T-helper 17 cell (primary cell): ENCODE data around the gene DEGS1. TPM values are rescaled to one million over a fixed set of nuclear protein-coding genes. Genes with fewer than 3 reads are reported as not detected.

Source experiments
- ATAC-seq: fragments of 150-1000 bp; cut with Tn5 transposase; 2 replicates; pipeline ENCODE4 v1.10.0; 2021; ENCODE audit warnings: mild to moderate bottlenecking, moderate library complexity
- DNase-seq, 3 donors: peaks; one replicate each; pipeline versions ENCODE4 v3.0.0 to v3.0.0-alpha.2; 2020 to 2021
- H3K9me3 ChIP-seq: one replicate; pipeline ENCODE4 v1.7.0; 2013; ENCODE audit warnings: low read length, mild to moderate bottlenecking; ENCODE audit not compliant: control insufficient read depth, poor library complexity, severe bottlenecking
- H3K27ac Mint-ChIP-seq: one replicate; pipeline ENCODE4 v1.8.0; 2022; ENCODE audit warnings: mild to moderate bottlenecking, moderate library complexity, mixed read lengths
- H3K27me3 Mint-ChIP-seq: one replicate; pipeline ENCODE4 v1.8.0; 2022; ENCODE audit warnings: mixed read lengths
- H3K36me3 Mint-ChIP-seq: one replicate; pipeline ENCODE4 v1.8.0; 2022; ENCODE audit warnings: low read depth, mixed read lengths
- H3K4me1 Mint-ChIP-seq: one replicate; pipeline ENCODE4 v1.8.0; 2022; ENCODE audit warnings: mild to moderate bottlenecking, mixed read lengths
- H3K4me3 Mint-ChIP-seq: one replicate; pipeline ENCODE4 v1.8.0; 2022; ENCODE audit warnings: mild to moderate bottlenecking, moderate library complexity, mixed read lengths
- total RNA-seq, 4 donors: library from RNA in 2 of 4; stranded (reverse) in 2 of 4; gene quantifications; one replicate each; pipeline ENCODE4 v1.2.3 and lab custom pipeline; 2022 to 2026

DEGS1 gene
- 10 to 100 TPM; 50.7 to 53.8 TPM for total RNA-seq
- total RNA-seq (lab: John Stamatoyannopoulos, UW), result 87.6 to 91.2 reads per million in 2 donors

DNA sequence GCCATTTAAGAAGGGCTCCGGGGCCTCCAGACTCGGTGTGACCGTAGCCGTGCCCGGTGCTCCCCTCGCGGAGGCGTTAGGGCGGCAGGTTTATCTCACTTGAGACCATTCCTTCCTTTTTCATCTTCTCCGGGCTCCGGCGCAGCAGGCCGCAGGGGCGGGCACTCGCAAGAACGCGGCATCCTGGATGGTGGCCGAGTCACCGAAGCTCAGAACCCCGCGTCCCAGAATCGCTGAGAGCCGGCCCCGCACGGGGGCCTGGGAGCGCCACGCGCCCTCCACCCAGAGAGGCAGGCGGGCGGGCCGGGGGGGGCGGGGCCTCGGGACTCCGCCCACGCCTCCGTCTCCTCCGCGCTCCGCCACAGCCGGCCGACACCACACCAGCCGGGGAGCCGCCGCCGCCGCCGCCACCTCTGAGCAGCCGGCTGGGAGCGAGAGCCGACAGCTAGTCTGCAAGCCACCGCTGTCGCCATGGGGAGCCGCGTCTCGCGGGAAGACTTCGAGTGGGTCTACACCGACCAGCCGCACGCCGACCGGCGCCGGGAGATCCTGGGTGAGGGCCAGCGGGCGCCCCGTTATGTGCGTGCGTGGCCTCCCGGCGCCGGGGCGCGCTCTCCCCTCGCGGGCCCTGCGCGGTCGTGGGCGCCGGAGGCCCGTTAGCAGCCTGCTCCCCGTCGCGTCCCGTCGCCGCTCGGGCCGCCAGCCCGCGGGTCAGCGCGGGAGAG lies at the start of gene DEGS1:
DEGS1 (plus strand) TSS at position 375 of the 725 bp plus-strand sequence; CDS start at position 472, 97 bp downstream.
- Mint-ChIP-seq H3K4me3 (peak within 1 kb of the TSS; percentile 92), H3K4me1 (peaks cover 34% of the 10 kb centered on the region), H3K27me3 (no peaks in the 10 kb centered on the region), H3K27ac (peak within 1 kb of the TSS; percentile 100), H3K36me3 (peaks cover 3% of the 10 kb centered on the region)
- no peaks in the 10 kb centered on the region for H3K9me3 ChIP-seq
- ATAC-seq, result peak; percentile 82
- DNase-seq, result peak; percentile 78 to 85 (median 80)

- H3K27me3 Mint-ChIP-seq, result no peaks in the 10 kb centered on the region
- peaks cover 2% of the 10 kb centered on the region for H3K36me3 Mint-ChIP-seq
- no peak overlapping the region for H3K4me3 Mint-ChIP-seq
- H3K4me1 Mint-ChIP-seq, result no peaks in the 10 kb centered on the region
- DNase-seq, result no peak
- ATAC-seq, result no peak
- H3K27ac Mint-ChIP-seq, result no peak overlapping the region
- no peaks in the 10 kb centered on the region for H3K9me3 ChIP-seq
These were observed 49.2 kb upstream of the DEGS1 start for GRCh38 chr1:224133741-224134299.

DNA sequence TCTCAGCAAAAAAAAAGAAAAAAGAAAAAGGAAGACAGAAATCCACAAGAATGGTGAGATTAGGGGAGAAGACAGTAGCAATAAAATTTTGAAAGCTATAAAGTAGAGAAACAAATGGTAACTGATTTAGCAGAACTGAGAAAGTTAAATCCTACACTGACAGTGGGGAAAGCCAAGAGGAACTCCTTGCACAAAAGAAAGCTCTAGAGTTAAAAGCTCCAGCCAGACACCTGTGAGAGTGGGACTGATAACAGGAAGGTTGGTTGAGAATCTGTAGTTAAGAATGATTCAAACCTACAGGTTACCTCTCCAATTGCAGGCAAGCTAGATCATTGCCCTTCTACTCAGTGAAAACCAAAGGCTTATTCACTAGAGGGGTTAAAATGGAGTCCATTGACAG lies 45.5 kb upstream of the DEGS1 start:
- H3K27me3 Mint-ChIP-seq, result no peaks in the 10 kb centered on the region
- peak overlapping the region; percentile 73 for H3K27ac Mint-ChIP-seq
- no peaks in the 10 kb centered on the region for H3K36me3 Mint-ChIP-seq
- no peaks in the 10 kb centered on the region for H3K9me3 ChIP-seq
- ATAC-seq, result no peak
- H3K4me1 Mint-ChIP-seq, result no peaks in the 10 kb centered on the region
- H3K4me3 Mint-ChIP-seq, result no peak overlapping the region
- no peak for DNase-seq

DNA sequence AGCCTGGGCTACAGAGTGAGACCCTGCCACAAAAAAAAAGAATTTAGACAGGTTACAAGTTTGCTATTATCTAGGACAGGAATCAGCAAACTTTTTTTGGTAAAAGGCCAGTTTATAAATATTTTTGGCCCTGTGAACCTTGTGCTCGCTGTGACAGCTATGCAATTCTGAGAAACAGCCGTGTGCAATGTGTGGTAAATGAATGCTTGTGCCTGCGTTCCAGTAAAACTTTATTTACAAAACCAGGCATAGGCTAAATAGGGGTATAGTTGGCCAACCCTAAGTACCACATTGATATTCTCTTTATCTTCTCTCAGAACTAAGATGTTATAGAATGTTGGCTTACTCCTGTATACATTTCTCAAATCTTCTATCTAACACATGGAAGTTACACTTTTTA lies 44.8 kb upstream of the DEGS1 start:
- no peaks in the 10 kb centered on the region for H3K9me3 ChIP-seq
- no peak overlapping the region for H3K27ac Mint-ChIP-seq
- DNase-seq, result no peak
- H3K4me3 Mint-ChIP-seq, result no peak overlapping the region
- no peaks in the 10 kb centered on the region for H3K36me3 Mint-ChIP-seq
- H3K4me1 Mint-ChIP-seq, result peaks cover under 1% of the 10 kb centered on the region
- ATAC-seq, result no peak
- no peaks in the 10 kb centered on the region for H3K27me3 Mint-ChIP-seq

DNA sequence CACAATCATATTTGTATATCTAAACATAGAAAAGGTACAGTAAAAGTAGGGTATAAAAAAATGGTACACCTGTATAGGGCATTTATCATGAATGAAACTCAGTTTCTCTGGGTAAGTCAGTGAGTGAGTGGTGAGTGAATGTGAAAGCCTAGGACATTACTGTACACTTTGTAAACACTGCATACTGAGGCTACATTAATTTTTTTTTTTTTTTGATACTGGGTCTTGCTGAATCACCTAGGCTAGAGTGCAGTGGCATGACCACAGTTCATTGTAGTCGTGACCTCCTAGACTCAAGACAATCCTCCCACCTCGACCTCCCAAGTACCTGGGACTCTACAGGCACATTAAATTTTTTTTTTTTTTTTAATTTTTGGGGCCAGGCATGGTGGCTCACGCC lies 41.3 kb upstream of the DEGS1 start:
- no peak for ATAC-seq
- H3K27me3 Mint-ChIP-seq, result no peaks in the 10 kb centered on the region

DNA sequence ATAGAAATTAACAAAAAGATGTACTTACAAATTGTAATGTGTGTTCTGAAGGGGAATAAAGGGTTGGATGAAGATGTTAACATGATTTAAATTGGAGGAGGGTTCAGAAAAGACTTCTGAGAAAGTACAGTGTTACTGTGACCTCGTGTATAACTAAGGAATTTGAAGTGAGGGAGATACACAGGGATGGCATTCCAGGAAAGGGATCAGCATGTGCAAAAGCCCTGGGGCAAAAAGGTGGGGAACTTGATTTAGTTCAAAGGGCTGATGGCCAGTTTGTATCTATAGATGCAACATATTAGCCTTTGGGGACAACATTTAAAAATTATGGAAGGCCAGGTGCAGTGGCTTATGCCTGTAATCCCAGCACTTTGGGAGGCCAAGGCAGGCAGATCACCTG lies 33.3 kb upstream of the DEGS1 start:
- ATAC-seq (no peak), DNase-seq (no peak)
- H3K4me1 Mint-ChIP-seq, result peaks cover 17% of the 10 kb centered on the region
- no peaks in the 10 kb centered on the region for H3K27me3 Mint-ChIP-seq
- peaks cover 7% of the 10 kb centered on the region for H3K36me3 Mint-ChIP-seq
- H3K27ac Mint-ChIP-seq, result peak overlapping the region; percentile 88
- no peak overlapping the region for H3K4me3 Mint-ChIP-seq
- no peaks in the 10 kb centered on the region for H3K9me3 ChIP-seq

More for the DNA sequence above, 41.3 kb upstream of the DEGS1 start:
- H3K9me3 ChIP-seq, result no peaks in the 10 kb centered on the region
- H3K36me3 Mint-ChIP-seq, result no peaks in the 10 kb centered on the region
- no peak overlapping the region for H3K27ac Mint-ChIP-seq
- H3K4me3 Mint-ChIP-seq, result no peak overlapping the region
- no peak for DNase-seq
- peaks cover 2% of the 10 kb centered on the region for H3K4me1 Mint-ChIP-seq

GRCh38 chr1:224151117-224151516 lies 31.9 kb upstream of the DEGS1 start:
- H3K9me3 ChIP-seq, result no peaks in the 10 kb centered on the region
- no peak for ATAC-seq
- H3K4me1 Mint-ChIP-seq, result peaks cover 19% of the 10 kb centered on the region
- no peak for DNase-seq
- H3K36me3 Mint-ChIP-seq, result peaks cover 11% of the 10 kb centered on the region
- no peak overlapping the region for H3K4me3 Mint-ChIP-seq
- no peaks in the 10 kb centered on the region for H3K27me3 Mint-ChIP-seq
- H3K27ac Mint-ChIP-seq, result peak overlapping the region; percentile 83

GRCh38 chr1:224157316-224157715 lies 25.7 kb upstream of the DEGS1 start:
- Mint-ChIP-seq H3K36me3 (peaks cover 3% of the 10 kb centered on the region), H3K27me3 (no peaks in the 10 kb centered on the region), H3K4me1 (peaks cover 2% of the 10 kb centered on the region), H3K4me3 (no peak overlapping the region), H3K27ac (no peak overlapping the region)
- no peaks in the 10 kb centered on the region for H3K9me3 ChIP-seq
- ATAC-seq (no peak), DNase-seq (no peak)

DNA sequence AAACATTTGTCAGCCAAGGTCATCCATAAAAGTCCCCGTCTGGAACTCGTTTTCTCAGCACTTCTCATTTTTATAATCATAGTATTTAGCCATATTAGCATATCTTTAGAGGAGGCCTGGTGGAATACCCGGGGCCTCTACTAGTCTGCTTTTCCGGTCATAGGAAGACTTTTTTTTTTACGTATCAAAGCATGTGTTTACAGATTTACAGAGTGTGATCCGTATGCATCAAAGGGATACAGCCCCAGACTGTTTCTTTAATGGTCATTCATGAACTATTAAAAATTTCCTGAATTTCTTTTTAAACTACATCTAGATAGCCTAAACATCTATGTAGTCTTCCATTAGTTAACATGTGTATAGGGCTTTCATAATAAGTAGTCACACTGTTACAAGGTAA lies 23.5 kb upstream of the DEGS1 start:
- DNase-seq (no peak), ATAC-seq (no peak)
- Mint-ChIP-seq H3K27me3 (no peaks in the 10 kb centered on the region), H3K36me3 (peaks cover 3% of the 10 kb centered on the region), H3K4me3 (no peak overlapping the region), H3K4me1 (peaks cover 2% of the 10 kb centered on the region), H3K27ac (no peak overlapping the region)
- no peaks in the 10 kb centered on the region for H3K9me3 ChIP-seq

- no peak for ATAC-seq
- H3K27me3 Mint-ChIP-seq, result no peaks in the 10 kb centered on the region
- DNase-seq, result no peak
- no peak overlapping the region for H3K4me3 Mint-ChIP-seq
- H3K9me3 ChIP-seq, result no peaks in the 10 kb centered on the region
- peaks cover 2% of the 10 kb centered on the region for H3K4me1 Mint-ChIP-seq
- H3K36me3 Mint-ChIP-seq, result peaks cover 3% of the 10 kb centered on the region
- H3K27ac Mint-ChIP-seq, result no peak overlapping the region
These were observed 22.8 kb upstream of the DEGS1 start for GRCh38 chr1:224160171-224160682.

- DNase-seq, result no peak
- ATAC-seq, result no peak
- Mint-ChIP-seq H3K4me3 (no peak overlapping the region), H3K4me1 (no peaks in the 10 kb centered on the region), H3K27ac (no peak overlapping the region), H3K27me3 (no peaks in the 10 kb centered on the region), H3K36me3 (no peaks in the 10 kb centered on the region)
- H3K9me3 ChIP-seq, result no peaks in the 10 kb centered on the region
These were observed 20.3 kb upstream of the DEGS1 start for GRCh38 chr1:224162768-224163167.

- Mint-ChIP-seq H3K27me3 (no peaks in the 10 kb centered on the region), H3K4me1 (no peaks in the 10 kb centered on the region), H3K36me3 (no peaks in the 10 kb centered on the region), H3K4me3 (no peak overlapping the region), H3K27ac (no peak overlapping the region)
- no peak for DNase-seq
- no peak for ATAC-seq
- H3K9me3 ChIP-seq, result no peaks in the 10 kb centered on the region
These were observed 19.7 kb upstream of the DEGS1 start for GRCh38 chr1:224163311-224163710.

GRCh38 chr1:224168859-224169380 lies 14.1 kb upstream of the DEGS1 start:
- no peaks in the 10 kb centered on the region for H3K27me3 Mint-ChIP-seq
- peak overlapping the region; percentile 86 for H3K27ac Mint-ChIP-seq
- H3K36me3 Mint-ChIP-seq, result no peaks in the 10 kb centered on the region
- peaks cover 23% of the 10 kb centered on the region for H3K4me1 Mint-ChIP-seq
- no peak for DNase-seq
- H3K9me3 ChIP-seq, result no peaks in the 10 kb centered on the region
- peak overlapping the region; percentile 79 for H3K4me3 Mint-ChIP-seq
- peak; percentile 94 for ATAC-seq
